SIG-M5 (cell line): Measurements from ENCODE around the gene MINDY4B.
A peak's percentile ranks its signal among the peaks of the same experiment; 100 is the strongest.

Source experiments
- DNase-seq: peaks from one replicate; lab custom pipeline; 2025; lab: John Stamatoyannopoulos, UW

The MINDY4B gene

GRCh38 chr3:150905339-150905738 is at the start of gene MINDY4B:
MINDY4B (minus strand) TSS chr3:150905439; CDS start chr3:150905439, 0 bp downstream.
- no peak for DNase-seq

GRCh38 chr3:150951923-150952322 is 46.7 kb upstream of the MINDY4B start:
- no peak for DNase-seq

GRCh38 chr3:150945226-150946032 is 40.2 kb upstream of the MINDY4B start:
- DNase-seq = no peak

GRCh38 chr3:150942221-150942620 is 37.0 kb upstream of the MINDY4B start:
- no peak for DNase-seq

GRCh38 chr3:150936693-150937092 is 31.5 kb upstream of the MINDY4B start:
- DNase-seq = no peak

GRCh38 chr3:150933473-150933995 is 28.3 kb upstream of the MINDY4B start:
- DNase-seq = no peak

- no peak for DNase-seq
Measured at GRCh38 chr3:150931745-150932144, 26.5 kb upstream of the MINDY4B start.

GRCh38 chr3:150930839-150931238 is 25.6 kb upstream of the MINDY4B start:
- no peak for DNase-seq

GRCh38 chr3:150928234-150928633 is 23.0 kb upstream of the MINDY4B start:
- DNase-seq = no peak

GRCh38 chr3:150926328-150926727 is 21.1 kb upstream of the MINDY4B start:
- DNase-seq = no peak

- peak; percentile 5 for DNase-seq
Measured at GRCh38 chr3:150925751-150926201, 20.5 kb upstream of the MINDY4B start.

- no peak for DNase-seq
Measured at GRCh38 chr3:150922611-150923010, 17.4 kb upstream of the MINDY4B start.

GRCh38 chr3:150921209-150921608 is 16.0 kb upstream of the MINDY4B start:
- no peak for DNase-seq

GRCh38 chr3:150920236-150920635 is 15.0 kb upstream of the MINDY4B start:
- DNase-seq = no peak

GRCh38 chr3:150917951-150918350 is 12.7 kb upstream of the MINDY4B start:
- DNase-seq = no peak

GRCh38 chr3:150913133-150913922 is 8.1 kb upstream of the MINDY4B start:
- DNase-seq = no peak

- no peak for DNase-seq
Measured at GRCh38 chr3:150912501-150912900, 7.3 kb upstream of the MINDY4B start.

- DNase-seq = no peak
Measured at GRCh38 chr3:150911771-150912170, 6.5 kb upstream of the MINDY4B start.

- DNase-seq = no peak
Measured at GRCh38 chr3:150906461-150906860, 1.2 kb upstream of the MINDY4B start.

GRCh38 chr3:150905746-150906145 is 507 bp upstream of the MINDY4B start:
- DNase-seq = no peak

GRCh38 chr3:150902988-150903387 is 2.3 kb downstream of the MINDY4B start:
- no peak for DNase-seq

- DNase-seq = no peak
Measured at GRCh38 chr3:150901793-150902192, 3.4 kb downstream of the MINDY4B start.

- DNase-seq = no peak
Measured at GRCh38 chr3:150899141-150899540, 6.1 kb downstream of the MINDY4B start.
